Endodermal cell (in vitro differentiated cells): ENCODE results near the gene CCDC27. TPM values are rescaled to one million over a fixed set of nuclear protein-coding genes. Genes with fewer than 3 reads are reported as not detected.
A peak's percentile ranks its signal among the peaks of the same experiment; 100 is the strongest.

Experiments used
- DNase-seq: peaks from one replicate; pipeline ENCODE4 v3.0.0-alpha.2; 2017
- H3K27ac ChIP-seq: 2 replicates; pipeline ENCODE4 v1.5.1; 2013; ENCODE audit warnings: mild to moderate bottlenecking, low read depth, low read length, moderate library complexity
- H3K27me3 ChIP-seq: 2 replicates; pipeline ENCODE4 v1.6.1; 2013; ENCODE audit warnings: mild to moderate bottlenecking, low read length, moderate library complexity; ENCODE audit not compliant: insufficient read depth, control insufficient read depth, poor library complexity, severe bottlenecking
- H3K36me3 ChIP-seq: 2 replicates; pipeline ENCODE4 v1.7.0; 2013; ENCODE audit warnings: mild to moderate bottlenecking, low read length, moderate library complexity; ENCODE audit not compliant: control insufficient read depth, insufficient read depth
- H3K4me1 ChIP-seq: one replicate; pipeline ENCODE4 v1.7.0; 2013; ENCODE audit warnings: low read length; ENCODE audit not compliant: control insufficient read depth, insufficient read depth
- H3K4me3 ChIP-seq: 2 replicates; pipeline ENCODE4 v1.5.1; 2013; ENCODE audit warnings: mild to moderate bottlenecking, low read length, moderate library complexity
- H3K9ac ChIP-seq: 2 replicates; pipeline ENCODE4 v1.6.1; 2013; ENCODE audit warnings: mild to moderate bottlenecking, low read length, moderate library complexity; ENCODE audit not compliant: poor library complexity, severe bottlenecking; ENCODE audit errors: extremely low read depth
- H3K9me3 ChIP-seq: 2 replicates; pipeline ENCODE4 v1.6.1; 2013; ENCODE audit warnings: mild to moderate bottlenecking, low read length, moderate library complexity; ENCODE audit not compliant: control insufficient read depth
- H3K27ac Mint-ChIP-seq: 2 replicates; pipeline ENCODE4 v1.8.0; 2020; ENCODE audit warnings: mixed read lengths
- H3K27me3 Mint-ChIP-seq: 2 replicates; pipeline ENCODE4 v1.8.0; 2021; ENCODE audit warnings: mild to moderate bottlenecking, mixed read lengths; ENCODE audit not compliant: insufficient read depth
- H3K36me3 Mint-ChIP-seq: 2 replicates; pipeline ENCODE4 v1.8.0; 2020; ENCODE audit warnings: low read depth, mixed read lengths
- H3K4me1 Mint-ChIP-seq: 2 replicates; pipeline ENCODE4 v1.8.0; 2020; ENCODE audit warnings: mixed read lengths
- H3K4me3 Mint-ChIP-seq: 2 replicates; pipeline ENCODE4 v1.8.0; 2020; ENCODE audit warnings: mild to moderate bottlenecking, moderate library complexity, mixed read lengths
- H3K9me3 Mint-ChIP-seq: 2 replicates; pipeline ENCODE4 v1.8.0; 2020; ENCODE audit warnings: mild to moderate bottlenecking, mixed read lengths
- WGBS, 2 experiments: methylation state at CpG; one replicate each; pipeline versions ENCODE4 v1.1.5 to v1.1.7; 2013; ENCODE audit warnings: missing lambda C conversion rate in 2 of 2, mixed read lengths in 1 of 2; ENCODE audit not compliant: insufficient coverage in 1 of 2, insufficient read length in 1 of 2; 5-methylcytosine and 5-hydroxymethylcytosine counted together
- total RNA-seq, 2 donors: library from RNA; stranded (reverse); fragmentation: NEBNext Ultra II Directional in 1 of 2; extraction: Animal tissue kit (Norgen Biotek cat#: 25700) in 1 of 2; gene quantifications; 2 replicates in 1 of 2; 3 replicates in 1 of 2; pipeline ENCODE4 v1.2.1, GENCODE V29; 2021
- TF ChIP-seq, protein P1 (sequence below): fragments of 200-600 bp; sonication (generic); conservative IDR thresholded peaks from 2 replicates; pipeline ENCODE4 v1.5.0; 2021; ENCODE audit warnings: antibody characterized with exemption, mild to moderate bottlenecking

The CCDC27 gene
- total RNA-seq, 2 donors from 2014 or later = not detected

DNA sequence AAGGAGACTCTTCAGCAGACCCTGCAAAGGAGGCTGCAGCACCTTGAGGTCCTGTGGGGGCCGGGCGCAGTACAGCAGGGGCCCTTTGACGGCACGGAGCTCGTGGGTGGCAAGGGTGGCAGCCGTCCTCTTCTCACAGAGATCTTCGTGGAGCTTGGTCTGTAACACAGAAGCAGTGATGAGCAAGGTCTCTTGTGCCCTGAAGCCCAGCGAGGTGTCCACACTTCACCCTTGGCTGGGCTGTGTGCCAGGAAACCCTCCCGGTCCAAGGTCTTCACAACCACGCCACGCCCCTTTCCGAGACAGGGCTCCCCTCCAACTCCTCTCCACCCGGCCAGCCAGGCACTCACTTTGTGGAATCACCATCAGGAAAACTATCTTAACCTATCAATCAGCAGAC, 32.8 kb downstream of the CCDC27 start:
- WGBS, 2 experiments = 93 to 97% methylated on average over 7 to 13 of the region's 13 CpGs
- Mint-ChIP-seq H3K4me1 (peaks cover 3% of the 10 kb centered on the region), H3K27me3 (no peaks in the 10 kb centered on the region), H3K9me3 (no peaks in the 10 kb centered on the region), H3K27ac (peak overlapping the region; percentile 44), H3K4me3 (no peak overlapping the region), H3K36me3 (peaks cover 82% of the 10 kb centered on the region)
- H3K9ac ChIP-seq = no peak overlapping the region
- TF ChIP-seq, protein P1, sequence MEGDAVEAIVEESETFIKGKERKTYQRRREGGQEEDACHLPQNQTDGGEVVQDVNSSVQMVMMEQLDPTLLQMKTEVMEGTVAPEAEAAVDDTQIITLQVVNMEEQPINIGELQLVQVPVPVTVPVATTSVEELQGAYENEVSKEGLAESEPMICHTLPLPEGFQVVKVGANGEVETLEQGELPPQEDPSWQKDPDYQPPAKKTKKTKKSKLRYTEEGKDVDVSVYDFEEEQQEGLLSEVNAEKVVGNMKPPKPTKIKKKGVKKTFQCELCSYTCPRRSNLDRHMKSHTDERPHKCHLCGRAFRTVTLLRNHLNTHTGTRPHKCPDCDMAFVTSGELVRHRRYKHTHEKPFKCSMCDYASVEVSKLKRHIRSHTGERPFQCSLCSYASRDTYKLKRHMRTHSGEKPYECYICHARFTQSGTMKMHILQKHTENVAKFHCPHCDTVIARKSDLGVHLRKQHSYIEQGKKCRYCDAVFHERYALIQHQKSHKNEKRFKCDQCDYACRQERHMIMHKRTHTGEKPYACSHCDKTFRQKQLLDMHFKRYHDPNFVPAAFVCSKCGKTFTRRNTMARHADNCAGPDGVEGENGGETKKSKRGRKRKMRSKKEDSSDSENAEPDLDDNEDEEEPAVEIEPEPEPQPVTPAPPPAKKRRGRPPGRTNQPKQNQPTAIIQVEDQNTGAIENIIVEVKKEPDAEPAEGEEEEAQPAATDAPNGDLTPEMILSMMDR = no peak
- H3K36me3 ChIP-seq = peaks cover 67% of the 10 kb centered on the region
- no peaks in the 10 kb centered on the region for H3K4me1 ChIP-seq
- H3K9me3 ChIP-seq = no peaks in the 10 kb centered on the region
- H3K27me3 ChIP-seq = no peaks in the 10 kb centered on the region
- no peak for DNase-seq
- no peak overlapping the region for H3K27ac ChIP-seq
- no peak overlapping the region for H3K4me3 ChIP-seq

DNA sequence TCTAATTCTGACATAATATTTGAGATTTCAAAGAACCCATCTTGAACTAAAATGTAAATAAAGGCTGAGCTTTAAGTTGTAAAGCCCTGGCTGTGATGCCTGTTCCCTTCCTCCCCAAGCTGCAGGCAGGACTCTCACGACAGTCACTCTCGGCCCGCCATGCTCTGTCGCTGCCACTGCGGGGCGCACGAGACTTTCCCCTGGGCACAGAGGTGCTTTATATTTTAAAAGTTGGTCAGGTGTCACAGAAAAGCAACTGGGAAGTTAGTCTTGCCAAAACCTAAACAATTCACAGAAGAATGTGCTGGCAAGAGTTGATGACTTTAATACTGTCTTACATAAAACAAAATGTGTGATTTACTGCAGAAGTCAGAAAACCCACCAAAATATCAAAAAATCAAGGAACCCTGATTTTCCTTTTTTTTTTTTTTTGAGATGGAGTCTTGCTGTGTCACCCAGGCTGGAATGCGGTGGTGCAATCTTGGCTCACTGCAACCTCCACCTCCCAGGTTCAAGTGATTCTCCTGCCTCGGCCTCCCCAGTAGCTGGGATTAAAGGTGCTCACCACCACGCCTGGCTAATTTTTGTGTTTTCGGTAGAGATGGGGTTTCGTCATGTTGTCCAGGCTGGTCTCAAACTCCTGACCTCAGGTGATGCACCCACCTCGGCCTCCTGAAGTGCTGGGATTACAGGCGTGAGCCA, 33.4 kb downstream of the CCDC27 start:
- no peaks in the 10 kb centered on the region for H3K9me3 ChIP-seq
- H3K27ac Mint-ChIP-seq = peak overlapping the region; percentile 44
- H3K27ac ChIP-seq = no peak overlapping the region
- peak; percentile 90 for DNase-seq
- H3K36me3 ChIP-seq = peaks cover 62% of the 10 kb centered on the region
- H3K4me1 Mint-ChIP-seq = peaks cover 3% of the 10 kb centered on the region
- TF ChIP-seq, protein P1 = peak; percentile 77
- H3K36me3 Mint-ChIP-seq = peaks cover 76% of the 10 kb centered on the region
- H3K4me1 ChIP-seq = no peaks in the 10 kb centered on the region
- WGBS, 2 experiments = 85 to 86% methylated on average over 7 to 14 of the region's 14 CpGs
- H3K27me3 ChIP-seq = no peaks in the 10 kb centered on the region
- H3K9ac ChIP-seq = no peak overlapping the region
- no peak overlapping the region for H3K4me3 Mint-ChIP-seq
- H3K27me3 Mint-ChIP-seq = no peaks in the 10 kb centered on the region
- H3K4me3 ChIP-seq = no peak overlapping the region
- no peaks in the 10 kb centered on the region for H3K9me3 Mint-ChIP-seq

DNA sequence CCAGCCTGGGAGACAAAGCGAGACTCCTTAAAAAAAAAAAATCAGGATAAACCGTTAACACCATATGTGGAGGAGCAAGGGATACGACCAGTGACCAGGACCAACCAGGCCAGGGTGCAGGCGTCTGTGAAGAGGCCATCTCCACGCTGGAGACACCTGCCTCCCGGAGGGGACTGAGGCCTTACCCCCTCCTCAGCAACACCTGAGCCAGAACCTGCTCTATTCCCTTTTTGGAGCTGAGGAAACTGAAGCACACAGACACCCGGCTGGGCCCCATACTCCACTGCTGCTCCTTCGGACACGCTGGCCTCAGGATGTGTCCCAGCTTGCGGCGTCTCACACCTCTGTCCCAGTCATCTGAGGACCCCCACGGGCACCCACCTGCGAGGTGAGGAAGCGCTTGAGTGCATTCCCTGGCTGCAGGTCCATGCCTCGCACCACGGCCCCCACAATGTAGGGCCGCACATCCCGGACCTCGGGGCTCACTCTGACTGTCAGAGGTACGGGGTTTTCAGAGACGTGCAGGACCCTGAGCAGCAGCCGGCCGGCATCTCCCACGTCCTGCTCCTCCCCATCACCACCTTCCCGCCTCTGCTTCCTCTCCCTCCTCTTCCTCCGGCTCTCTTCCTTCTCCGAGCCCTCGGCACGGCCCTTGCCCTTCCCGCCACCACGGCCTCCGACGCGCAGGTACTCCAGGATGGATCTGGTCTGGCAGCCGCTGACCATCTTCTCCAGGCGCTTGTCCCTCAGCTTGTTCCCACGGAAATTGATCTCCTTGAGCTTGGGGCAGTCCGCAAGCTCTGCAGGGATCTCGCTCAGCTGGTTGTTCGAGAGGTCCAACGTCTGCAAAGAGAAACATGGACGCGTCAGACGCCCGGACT, 34.5 kb downstream of the CCDC27 start:
- Histone ChIP-seq H3K4me3 (no peak overlapping the region), H3K36me3 (peaks cover 53% of the 10 kb centered on the region), H3K27me3 (no peaks in the 10 kb centered on the region), H3K4me1 (no peaks in the 10 kb centered on the region), H3K27ac (no peak overlapping the region), H3K9me3 (no peaks in the 10 kb centered on the region), H3K9ac (no peak overlapping the region)
- 93 to 94% methylated on average over 42 to 45 of the region's 45 CpGs for WGBS, 2 experiments
- Mint-ChIP-seq H3K9me3 (no peaks in the 10 kb centered on the region), H3K4me3 (no peak overlapping the region), H3K36me3 (peaks cover 65% of the 10 kb centered on the region), H3K4me1 (peaks cover 3% of the 10 kb centered on the region), H3K27ac (peak overlapping the region; percentile 52), H3K27me3 (no peaks in the 10 kb centered on the region)
- TF ChIP-seq, protein P1 = no peak
- DNase-seq = no peak
